Umbilical cord (tissue), 2 donors: ENCODE measurements around the gene CAD. TPM values are rescaled to one million over a fixed set of nuclear protein-coding genes. Genes with fewer than 3 reads are reported as not detected.
"Not testable (repeated sequence)": the region's sequence is repeated elsewhere in the genome, so short reads cannot be mapped to it uniquely, and the experiment has no call there.

Source experiments
- DNase-seq: peaks from one replicate; pipeline ENCODE4 v3.0.0-alpha.2; 2015; ENCODE audit warnings: low spot score
- total RNA-seq: library from RNA; depleted of rRNA; stranded (reverse); fragments of >200 nt; gene quantifications from one replicate; pipeline ENCODE4 v1.2.3, GENCODE V29; 2014; ENCODE audit warnings: low replicate concordance; ENCODE audit not compliant: insufficient read depth

CAD gene
- total RNA-seq, 1 donor from 2014 or later, result 45.0 TPM

- no peak for DNase-seq
Measured at GRCh38 chr2:27256855-27257454, 39.8 kb downstream of the CAD start.

- no peak for DNase-seq
Measured at GRCh38 chr2:27258051-27258450, 40.9 kb downstream of the CAD start.

GRCh38 chr2:27261241-27261925 lies 44.2 kb downstream of the CAD start:
- DNase-seq, result no peak

- DNase-seq, result no peak
Measured at GRCh38 chr2:27261926-27262298, 44.7 kb downstream of the CAD start.

DNA sequence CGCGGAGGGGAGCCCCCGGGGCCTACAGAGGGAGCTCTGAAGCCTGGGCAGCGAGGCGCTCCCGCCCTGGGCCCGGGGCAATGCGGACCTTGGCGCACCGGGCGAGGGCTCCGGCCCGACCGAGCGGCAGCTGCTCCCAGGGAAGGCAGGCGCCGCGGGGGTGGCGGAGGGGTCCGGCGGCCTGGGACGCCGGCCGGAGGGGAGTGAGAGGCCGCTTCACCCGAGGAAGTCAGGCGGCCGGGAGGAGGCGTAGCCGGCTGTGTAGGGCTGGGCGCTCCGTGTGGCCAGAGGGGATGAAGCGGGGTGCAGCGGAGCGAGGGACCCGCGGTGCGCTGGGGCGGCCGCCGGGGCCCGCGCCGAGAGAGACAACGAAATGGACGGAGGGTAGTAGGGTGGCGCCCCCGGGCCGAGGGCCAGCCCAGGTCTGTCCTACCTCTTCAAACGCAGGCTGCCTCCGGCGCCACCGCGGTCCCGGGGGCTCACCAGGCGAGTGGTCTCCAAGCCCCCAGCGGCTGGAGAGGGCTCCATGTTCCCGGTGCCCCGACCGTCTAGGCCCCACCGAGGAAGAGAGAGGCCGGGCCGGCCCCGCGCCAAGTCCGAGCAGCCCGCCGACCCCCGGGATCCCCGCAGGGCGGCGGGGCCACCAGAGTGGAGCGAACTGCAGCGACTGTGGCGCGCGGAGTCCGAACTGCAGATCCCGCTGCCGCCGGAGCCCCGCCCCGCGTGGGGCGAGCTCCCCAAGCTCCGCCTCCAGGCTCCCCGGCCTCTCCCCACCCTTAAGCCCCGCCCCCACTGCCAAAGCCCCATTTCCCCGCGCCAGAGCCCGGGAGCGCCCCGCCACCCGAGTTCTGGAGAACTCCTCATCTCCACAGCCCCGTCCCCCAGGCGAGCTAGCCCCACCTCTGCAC lies 45.5 kb downstream of the CAD start, which contains the start of gene SLC30A3:
TSS of gene SLC30A3 (minus strand) at position 669 of the 908 bp plus-strand sequence. CDS start at position 528, 141 bp downstream.
- DNase-seq, result peak; percentile 17

- no peak for DNase-seq
Measured at GRCh38 chr2:27263287-27264252, 46.4 kb downstream of the CAD start.

- DNase-seq, result no peak
Measured at GRCh38 chr2:27264253-27264752, 47.1 kb downstream of the CAD start.

GRCh38 chr2:27264753-27265535 lies 47.8 kb downstream of the CAD start:
- DNase-seq, result peak; percentile 59

- no peak for DNase-seq
Measured at GRCh38 chr2:27265536-27265870, 48.3 kb downstream of the CAD start.

GRCh38 chr2:27268296-27268695 lies 51.1 kb downstream of the CAD start:
- DNase-seq, result not testable (repeated sequence)

DNA sequence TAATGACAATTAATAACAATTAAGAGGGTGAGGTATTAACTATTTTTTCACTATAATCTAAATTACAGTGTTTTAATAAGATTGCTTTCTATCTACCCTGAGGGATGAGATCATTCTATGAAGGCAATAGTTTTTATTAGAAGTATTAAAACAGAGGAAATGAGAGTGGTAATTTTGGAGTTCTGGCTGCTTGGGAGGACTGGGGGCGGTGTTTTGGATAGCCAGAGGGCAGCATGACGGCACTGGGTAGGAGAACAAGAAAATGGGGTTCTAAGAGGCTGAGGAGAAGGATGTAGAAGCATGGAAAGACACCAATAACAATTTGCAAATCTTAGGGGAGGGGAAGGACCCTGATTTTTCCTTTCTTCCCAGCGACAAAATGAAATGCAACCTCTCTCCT lies 53.0 kb downstream of the CAD start:
- DNase-seq, result no peak

DNA sequence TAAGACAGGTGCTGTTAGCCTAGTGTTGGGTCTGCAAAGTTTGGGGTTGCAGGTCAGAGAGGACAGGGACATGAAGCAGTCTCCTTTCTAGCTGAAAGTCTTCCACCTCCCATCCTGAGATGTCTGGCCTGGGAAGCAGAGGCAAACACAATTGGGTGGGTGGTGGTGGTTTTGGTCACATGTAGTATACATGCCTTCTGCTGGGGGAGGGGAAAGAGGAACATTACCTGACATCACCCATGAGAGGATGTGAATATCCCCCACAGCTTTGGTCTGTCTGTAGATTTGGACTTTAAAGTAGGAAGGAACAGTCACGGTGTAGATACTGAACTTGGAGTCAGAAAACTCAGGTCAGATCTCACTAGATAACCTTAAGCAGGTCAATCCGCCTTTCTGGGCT lies 53.5 kb downstream of the CAD start:
- DNase-seq, result no peak

DNA sequence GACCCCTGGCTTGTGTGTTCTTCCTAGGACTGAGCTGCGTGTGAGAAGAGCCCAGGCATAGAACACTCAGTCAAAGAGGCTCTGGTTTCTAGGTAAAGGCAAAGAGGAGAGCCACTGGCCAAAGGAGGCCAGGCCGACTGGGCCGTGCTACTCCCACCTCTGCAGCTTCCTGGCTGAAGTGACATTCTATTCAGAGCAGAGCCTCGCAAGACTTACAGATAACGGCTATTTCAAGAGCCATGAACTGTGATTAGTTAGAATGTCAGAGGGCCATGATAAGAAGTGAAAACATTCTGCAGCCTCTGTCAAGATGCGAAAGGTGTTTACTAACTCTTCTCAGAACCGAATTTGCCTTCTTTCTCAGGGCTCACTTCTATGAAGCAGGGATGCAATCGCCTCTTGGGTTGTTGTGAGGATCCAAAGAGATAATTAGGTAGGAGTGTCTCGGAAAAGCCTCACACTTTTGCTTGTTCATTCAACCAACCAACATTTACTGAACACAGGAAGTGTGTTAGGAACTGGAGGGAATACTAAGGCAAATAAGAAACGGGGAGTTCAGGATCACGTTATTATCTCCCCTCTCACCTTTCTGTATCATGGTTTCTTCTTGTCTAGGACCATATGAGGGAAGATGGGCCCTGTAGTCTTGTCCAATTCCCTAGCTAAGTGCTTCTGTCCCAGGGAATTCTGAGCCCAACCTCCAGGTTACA lies 54.6 kb downstream of the CAD start:
- DNase-seq, result no peak

- DNase-seq, result not testable (repeated sequence)
Measured at GRCh38 chr2:27272537-27273522, 55.7 kb downstream of the CAD start.

DNA sequence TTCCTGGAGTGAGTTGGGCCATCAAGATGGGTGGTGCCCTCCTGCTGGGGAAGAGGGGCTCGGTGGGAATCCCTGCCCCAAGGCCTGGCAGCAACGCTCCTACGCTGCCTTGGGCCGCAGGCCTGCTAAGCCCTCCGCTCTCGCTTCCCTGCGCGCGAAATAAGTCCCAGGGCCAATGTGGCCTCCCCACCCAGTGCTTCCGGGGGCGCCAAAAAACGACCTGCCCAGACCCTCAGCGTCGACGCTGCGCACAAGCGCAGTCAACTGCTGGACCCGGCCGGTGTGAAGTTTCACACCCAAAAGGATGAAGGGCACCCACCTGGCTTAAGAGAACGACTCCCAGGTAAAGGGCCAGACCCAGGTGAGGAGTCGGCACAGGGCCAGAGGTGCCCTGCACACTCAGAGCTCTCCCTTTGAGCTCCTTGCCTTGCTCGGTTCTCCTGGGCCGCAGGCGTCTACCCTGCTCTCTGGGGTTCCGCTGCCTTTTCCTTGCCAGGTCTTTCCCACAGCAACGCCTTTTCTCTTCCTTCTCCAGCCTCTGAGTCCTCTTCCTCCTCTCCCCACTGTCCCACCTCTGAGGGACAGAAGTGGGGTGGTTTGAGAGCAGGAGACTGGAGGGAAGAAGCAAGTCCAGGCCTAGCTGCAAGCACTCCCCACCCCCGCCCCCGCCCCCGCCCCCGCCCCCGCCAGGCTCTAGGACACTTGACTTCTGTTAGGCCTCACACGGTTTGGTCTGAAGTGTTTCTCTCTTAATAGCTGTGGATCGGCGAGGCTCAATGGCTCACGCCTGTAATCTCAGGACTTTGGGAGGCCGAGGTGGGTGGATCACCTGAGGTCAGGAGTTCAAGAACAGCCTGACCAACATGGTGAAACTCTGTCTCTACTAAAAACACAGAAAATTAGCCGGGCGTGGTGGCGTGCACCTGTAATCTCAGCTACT lies 58.3 kb downstream of the CAD start, which contains the start of gene DNAJC5G:
TSS of gene DNAJC5G (plus strand) at position 223 of the 940 bp plus-strand sequence. CDS start 1,296 bp downstream, outside the sequence.
- DNase-seq, result no peak

DNA sequence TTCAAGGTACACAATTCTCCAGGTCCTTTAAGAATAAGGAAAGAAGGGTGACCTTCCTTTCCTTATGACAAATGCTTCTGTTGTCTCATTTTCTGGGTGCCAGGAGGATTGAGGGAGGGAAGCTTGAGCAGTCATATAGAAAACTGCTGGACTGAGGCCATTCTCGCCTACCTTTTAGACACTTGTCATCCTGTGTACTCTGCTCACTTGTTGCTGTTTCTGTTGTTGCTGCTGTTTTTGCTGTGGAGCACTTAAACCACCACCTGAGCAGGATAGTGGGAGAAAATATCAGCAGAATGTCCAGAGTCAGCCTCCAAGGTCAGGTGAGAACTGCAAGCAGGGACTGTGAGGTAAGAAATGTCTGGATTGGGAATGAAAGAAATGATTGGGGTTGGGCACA lies 60.8 kb downstream of the CAD start:
- no peak for DNase-seq

DNA sequence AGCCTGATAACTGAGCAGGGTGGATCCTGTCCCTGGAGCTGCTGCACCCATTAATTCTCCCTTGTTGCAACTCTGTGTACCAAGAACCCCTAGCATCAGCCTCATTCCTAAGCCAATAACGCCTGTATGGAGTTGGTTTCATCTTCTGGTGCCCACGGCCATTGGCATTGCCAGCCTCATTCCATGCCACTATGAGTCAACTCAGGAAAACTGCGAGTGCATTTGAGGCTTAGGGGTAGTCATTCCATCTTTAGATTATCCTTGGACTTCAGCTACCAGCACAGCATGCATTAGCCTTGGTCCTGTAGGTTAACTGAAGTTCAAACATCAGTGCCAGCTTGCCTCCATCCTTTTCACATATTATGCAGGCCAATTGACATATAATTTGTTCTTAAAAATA lies 63.7 kb downstream of the CAD start:
- no peak for DNase-seq
